ENCODE measurements around the gene LCT.

Gene LCT

DNA sequence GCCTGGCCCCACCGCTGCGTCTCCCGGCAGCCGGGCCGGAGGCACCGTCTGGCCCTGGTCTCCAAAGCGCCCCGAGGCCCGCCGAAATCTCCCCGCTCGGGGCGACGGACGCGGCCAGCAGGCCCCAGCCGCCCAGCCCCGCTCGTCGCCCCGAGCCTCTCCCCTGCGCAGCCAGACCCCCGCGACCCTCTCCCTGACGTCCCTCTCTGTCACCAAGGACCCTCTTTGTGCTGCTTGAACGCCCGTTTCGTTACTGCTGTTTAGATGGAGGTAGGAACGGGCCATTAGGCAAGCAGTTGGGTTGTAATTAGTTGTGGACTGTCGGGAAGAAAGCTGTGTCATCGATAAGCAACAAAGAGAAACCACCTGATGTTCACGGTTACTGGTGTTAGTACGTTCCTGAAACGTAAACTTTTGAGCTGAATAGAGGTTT is 94.6 kb downstream of the LCT start:
- no peak for TF ChIP-seq JUND (IDR thresholded peaks at IDR 0.05; ENCODE audit: low read depth)
- in situ Hi-C loops (cut with HindIII; ENCODE audit: low pct_unique_long_range_greater_than_20kb, low sequenced_read_pairs), result no loop called here
- DNase-seq (ENCODE audit: low read depth in 1 of 2, low spot score in 1 of 2), result peak; percentile 16 to 48

DNA sequence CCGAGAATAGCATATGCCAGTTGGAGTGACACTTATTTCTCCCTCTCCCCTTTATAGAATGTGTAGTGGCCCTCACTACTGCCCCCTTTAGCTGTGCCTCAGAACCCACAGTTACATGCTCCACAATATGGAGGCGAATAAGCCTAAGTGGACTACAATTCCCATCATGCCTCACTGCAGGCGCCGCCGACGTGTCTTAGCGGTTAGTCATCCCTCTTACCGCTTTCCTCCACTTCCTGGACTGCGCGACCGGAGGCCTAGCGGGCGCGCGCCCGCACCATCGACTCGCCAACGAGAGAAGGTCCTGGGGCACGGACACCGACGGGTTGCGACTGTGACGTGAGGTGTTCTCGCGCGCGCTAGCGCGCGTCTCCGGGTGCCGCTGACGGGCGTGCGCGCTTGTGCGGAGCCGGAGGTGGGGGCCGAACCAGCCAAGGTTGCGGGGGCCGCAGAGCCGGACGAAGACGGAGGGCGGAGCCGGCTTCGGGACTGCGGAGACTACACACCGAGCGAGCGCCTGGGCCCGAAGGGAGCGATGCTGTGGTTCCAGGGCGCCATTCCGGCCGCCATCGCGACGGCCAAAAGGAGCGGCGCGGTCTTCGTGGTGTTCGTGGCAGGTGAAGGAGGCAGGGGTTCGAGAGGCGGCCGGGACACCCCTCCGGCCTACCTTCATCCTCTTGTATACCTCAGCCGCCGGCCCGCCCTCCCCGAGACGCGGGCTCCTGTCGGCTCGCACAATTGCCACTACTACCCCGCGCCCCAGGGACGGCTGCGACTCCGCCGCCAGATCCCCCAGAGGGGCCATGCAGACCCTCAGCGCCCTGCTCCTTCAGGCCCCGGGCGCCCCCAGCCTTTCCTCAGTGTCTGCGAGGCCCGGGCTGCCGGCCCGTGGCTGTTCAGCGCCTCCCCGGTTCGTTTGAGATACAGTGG is 95.3 kb downstream of the LCT start, which contains the start of gene UBXN4:
Gene UBXN4, plus strand, starts transcription at position 461 of the 930 bp plus-strand sequence. Its CDS starts 75 bp downstream, at position 536.
- DNase-seq (ENCODE audit: low read depth in 1 of 2, low spot score in 1 of 2), result peak; percentile 78 to 98
- no peak for TF ChIP-seq JUND (IDR thresholded peaks at IDR 0.05; ENCODE audit: low read depth)
- in situ Hi-C loops (cut with HindIII; ENCODE audit: low pct_unique_long_range_greater_than_20kb, low sequenced_read_pairs), result no loop called here

DNA sequence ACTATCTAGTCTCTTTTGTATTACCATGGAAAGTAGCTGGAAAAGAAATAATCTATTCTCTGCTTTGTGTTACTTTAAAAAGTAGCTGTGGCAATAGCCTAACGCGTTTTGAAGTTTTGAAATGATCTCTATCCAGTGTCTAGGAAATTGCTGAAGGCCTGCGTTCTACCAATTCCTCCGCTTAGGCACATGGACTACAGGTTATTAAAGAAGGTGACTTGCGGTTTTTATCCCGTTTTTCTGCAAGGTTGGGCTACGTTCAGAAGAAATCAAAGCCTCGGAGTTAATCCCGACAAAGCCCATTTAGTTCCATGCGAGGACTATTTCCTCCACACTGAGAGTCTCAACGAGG is 96.0 kb downstream of the LCT start:
- in situ Hi-C loops (cut with HindIII; ENCODE audit: low pct_unique_long_range_greater_than_20kb, low sequenced_read_pairs), result no loop called here
- no peak for DNase-seq (ENCODE audit: low read depth in 1 of 2, low spot score in 1 of 2)
- TF ChIP-seq JUND (IDR thresholded peaks at IDR 0.05; ENCODE audit: low read depth), result no peak

DNA sequence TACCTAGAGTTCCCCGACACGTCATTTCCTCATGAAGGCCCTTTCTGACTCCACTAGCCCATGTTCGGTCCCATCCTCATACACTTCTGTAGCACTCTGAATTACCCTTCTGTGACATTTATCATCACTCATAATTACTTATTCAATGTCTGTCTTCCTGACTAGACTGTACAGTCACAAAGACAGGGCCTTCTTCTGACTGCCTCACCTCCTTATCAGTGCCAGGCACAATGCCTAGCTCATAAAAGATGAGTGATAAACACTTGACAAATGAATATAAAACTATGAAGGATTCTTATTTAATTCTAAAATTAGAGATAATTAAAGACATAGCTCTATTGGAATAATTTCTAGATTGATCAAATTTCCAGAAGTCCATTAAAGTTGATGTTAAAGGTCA is 96.8 kb downstream of the LCT start:
- no peak for TF ChIP-seq JUND (IDR thresholded peaks at IDR 0.05; ENCODE audit: low read depth)
- no peak for DNase-seq (ENCODE audit: low read depth in 1 of 2, low spot score in 1 of 2)
- in situ Hi-C loops (cut with HindIII; ENCODE audit: low pct_unique_long_range_greater_than_20kb, low sequenced_read_pairs), result no loop called here
